GM23338 (cell line): ENCODE data around the gene EFR3B. TPM values are rescaled to one million over a fixed set of nuclear protein-coding genes. Genes with fewer than 3 reads are reported as not detected.

Experiments used
- ATAC-seq: fragments of 200-7000 bp; cut with Tn5 transposase; 3 replicates; pipeline ENCODE4 v1.9.1; 2020
- DNase-seq: peaks from one replicate; pipeline ENCODE4 v3.0.0-alpha.2; 2015; ENCODE audit warnings: low spot score
- H2AFZ ChIP-seq: fragments of 200-600 bp; sonication (generic); 2 replicates; pipeline ENCODE4 v1.8.0; 2016; ENCODE audit warnings: antibody characterized with exemption, mild to moderate bottlenecking, moderate library complexity
- H3F3A ChIP-seq: fragments of 200-600 bp; sonication (generic); replicated peaks from 2 replicates; pipeline ENCODE4 v1.8.0; 2017; ENCODE audit warnings: antibody characterized with exemption, mixed run types, low read depth
- H3K27ac ChIP-seq: fragments of 200-600 bp; sonication (generic); 2 replicates; pipeline ENCODE4 v1.6.1; 2016; ENCODE audit warnings: low read depth
- H3K27me3 ChIP-seq: fragments of 200-600 bp; sonication (generic); 2 replicates; pipeline ENCODE4 v1.8.0; 2016; ENCODE audit warnings: mild to moderate bottlenecking, mixed run types, moderate library complexity; ENCODE audit not compliant: insufficient read depth
- H3K36me3 ChIP-seq: fragments of 200-600 bp; sonication (generic); 2 replicates; pipeline ENCODE4 v1.8.0; 2016; ENCODE audit warnings: mild to moderate bottlenecking; ENCODE audit not compliant: insufficient read depth
- H3K4me1 ChIP-seq: fragments of 200-600 bp; sonication (generic); 2 replicates; pipeline ENCODE4 v1.8.0; 2016; ENCODE audit warnings: mild to moderate bottlenecking, moderate library complexity; ENCODE audit not compliant: insufficient read depth
- H3K4me2 ChIP-seq: fragments of 200-600 bp; sonication (generic); 2 replicates; pipeline ENCODE4 v1.7.1; 2017; ENCODE audit warnings: mixed run types
- H3K4me3 ChIP-seq: fragments of 200-600 bp; sonication (generic); 2 replicates; pipeline ENCODE4 v1.6.1; 2016; ENCODE audit warnings: mixed run types
- H3K79me2 ChIP-seq: fragments of 200-600 bp; sonication (generic); replicated peaks from 2 replicates; pipeline ENCODE4 v1.8.0; 2017; ENCODE audit warnings: mild to moderate bottlenecking; ENCODE audit not compliant: insufficient read depth
- H3K9me2 ChIP-seq: fragments of 200-600 bp; sonication (generic); 2 replicates; pipeline ENCODE4 v1.8.0; 2017; ENCODE audit not compliant: insufficient read depth
- H4K20me1 ChIP-seq: fragments of 200-600 bp; sonication (generic); replicated peaks from 2 replicates; pipeline ENCODE4 v1.8.0; 2017; ENCODE audit warnings: mild to moderate bottlenecking; ENCODE audit not compliant: insufficient read depth
- H3K27ac Mint-ChIP-seq: 2 replicates; pipeline ENCODE4 v1.8.0; 2020; ENCODE audit warnings: inconsistent platforms, mild to moderate bottlenecking, moderate library complexity, mixed read lengths
- H3K27me3 Mint-ChIP-seq: 3 replicates; pipeline ENCODE4 v1.8.0; 2022; ENCODE audit warnings: low read depth, mild to moderate bottlenecking, moderate library complexity, mixed read lengths, inconsistent platforms; ENCODE audit not compliant: insufficient read depth, poor library complexity
- H3K36me3 Mint-ChIP-seq: 3 replicates; pipeline ENCODE4 v1.8.0; 2021; ENCODE audit warnings: low read depth, mild to moderate bottlenecking, inconsistent platforms, moderate library complexity, mixed read lengths
- H3K4me1 Mint-ChIP-seq: 3 replicates; pipeline ENCODE4 v1.8.0; 2020; ENCODE audit warnings: mild to moderate bottlenecking, inconsistent platforms, mixed read lengths
- H3K4me3 Mint-ChIP-seq: 3 replicates; pipeline ENCODE4 v1.8.0; 2021; ENCODE audit warnings: moderate library complexity, mild to moderate bottlenecking, inconsistent platforms, mixed read lengths
- H3K9me3 Mint-ChIP-seq: 3 replicates; pipeline ENCODE4 v1.8.0; 2020; ENCODE audit warnings: moderate library complexity, mild to moderate bottlenecking, inconsistent platforms, mixed read lengths
- CREB1 ChIP-seq: fragments of 250-450 bp; sonication (Bioruptor Pico); IDR thresholded peaks from 2 replicates; pipeline ENCODE4 v1.5.0; 2020; ENCODE audit warnings: low read depth, mild to moderate bottlenecking, moderate library complexity
- ETS1 ChIP-seq: IDR thresholded peaks from 2 replicates; pipeline ENCODE4 v1.6.1; 2016; ENCODE audit warnings: antibody characterized with exemption
- JUNB ChIP-seq: IDR thresholded peaks from one replicate; pipeline ENCODE4 v1.6.1; 2016; ENCODE audit warnings: antibody characterized with exemption; ENCODE audit not compliant: unreplicated experiment
- ZNF331 ChIP-seq: fragments of 250-450 bp; sonication (Bioruptor Pico); IDR thresholded peaks from 2 replicates; pipeline ENCODE4 v1.5.0; 2020; ENCODE audit warnings: low read depth, mild to moderate bottlenecking, moderate library complexity
- ZNF462 ChIP-seq: fragments of 250-450 bp; sonication (Bioruptor Pico); IDR thresholded peaks from 2 replicates; pipeline ENCODE4 v1.5.0; 2020; ENCODE audit warnings: mild to moderate bottlenecking, moderate library complexity
- polyA plus RNA-seq: library from polyadenylated mRNA; unstranded; fragments of >200 nt; fragmentation: Nextera tagmentation; extraction: Ambion mirVana; gene quantifications from 2 replicates; pipeline ENCODE4 v1.2.1, GENCODE V29; 2016
- total RNA-seq: library from RNA; depleted of rRNA; stranded (reverse); fragments of >200 nt; shearing (Covaris generic); gene quantifications from 2 replicates; pipeline ENCODE4 v1.2.3, GENCODE V29; 2014

EFR3B gene
- total and polyA plus RNA-seq, 2 experiments from 2014 or later: 3.3 to 10.7 TPM

GRCh38 chr2:25077789-25078169 lies 35.9 kb downstream of the EFR3B start (continued):
- TF ChIP-seq ZNF462 (CRISPR knock-in tag) (no peak), ZNF331 (CRISPR knock-in tag) (no peak)

GRCh38 chr2:25078170-25079049 lies 36.5 kb downstream of the EFR3B start:
- Histone ChIP-seq H3F3A (no peaks in the 10 kb centered on the region), H3K9me2 (no peaks in the 10 kb centered on the region; the same call in 1 of the 2 replicates), H2AFZ (no peak overlapping the region), H3K4me1 (no peaks in the 10 kb centered on the region), H4K20me1 (peaks cover 8% of the 10 kb centered on the region), H3K4me3 (no peak overlapping the region), H3K27ac (no peak overlapping the region), H3K27me3 (no peaks in the 10 kb centered on the region), H3K79me2 (no peaks in the 10 kb centered on the region), H3K4me2 (no peak overlapping the region), H3K36me3 (no peaks in the 10 kb centered on the region)
- H3K4me3 Mint-ChIP-seq: no peak overlapping the region
- TF ChIP-seq ZNF462 (CRISPR knock-in tag): no peak
- no peak for TF ChIP-seq ETS1
- TF ChIP-seq JUNB: no peak
- no peak for TF ChIP-seq CREB1 (CRISPR knock-in tag)
- peak; percentile 48 for ATAC-seq
- peaks cover 10% of the 10 kb centered on the region for H3K4me1 Mint-ChIP-seq
- DNase-seq: no peak
- H3K27ac Mint-ChIP-seq: no peak overlapping the region
- no peaks in the 10 kb centered on the region for H3K36me3 Mint-ChIP-seq
- no peaks in the 10 kb centered on the region; the same call in 2 of the 3 replicates for H3K9me3 Mint-ChIP-seq
- H3K27me3 Mint-ChIP-seq: no peaks in the 10 kb centered on the region
